ENCODE data around the gene ACSM5.
"Not testable (repeated sequence)": the region's sequence is repeated elsewhere in the genome, so short reads cannot be mapped to it uniquely, and the experiment has no call there.

- TF ChIP-seq TOX (CRISPR knock-in tag; IDR thresholded peaks at IDR 0.05; ENCODE audit: borderline replicate concordance); ZNF8 (CRISPR knock-in tag; IDR thresholded peaks at IDR 0.05); OSR1 (CRISPR knock-in tag; IDR thresholded peaks at IDR 0.05); CSRNP3 (CRISPR knock-in tag; IDR thresholded peaks at IDR 0.05); CSDC2 (CRISPR knock-in tag; IDR thresholded peaks at IDR 0.05); ZFP30 (CRISPR knock-in tag; IDR thresholded peaks at IDR 0.05); ISL1 (CRISPR knock-in tag; IDR thresholded peaks at IDR 0.05); GLIS3 (CRISPR knock-in tag; IDR thresholded peaks at IDR 0.05); ZC3H10 (CRISPR knock-in tag; IDR thresholded peaks at IDR 0.05); BACH2 (CRISPR knock-in tag; IDR thresholded peaks at IDR 0.05; ENCODE audit: borderline replicate concordance); TCF4 (CRISPR knock-in tag; IDR thresholded peaks at IDR 0.05; ENCODE audit: borderline replicate concordance); ARNTL (CRISPR knock-in tag; IDR thresholded peaks at IDR 0.05; ENCODE audit: borderline replicate concordance, low read depth); CREB5 (CRISPR knock-in tag; IDR thresholded peaks at IDR 0.05; ENCODE audit: low read depth); ZNF70 (CRISPR knock-in tag; IDR thresholded peaks at IDR 0.05): not testable (repeated sequence)
These were observed 31.4 kb downstream of the ACSM5 start for GRCh38 chr16:20440731-20441130.

All from SK-N-SH treated with all-trans-retinoic acid at 6 μM for 48 hours (cell line).